Heart left ventricle (tissue), 16 donors: ENCODE data around the gene ARRDC2. TPM values are rescaled to one million over a fixed set of nuclear protein-coding genes. Genes with fewer than 3 reads are reported as not detected.

Source experiments
- ATAC-seq, 4 donors: fragments of 200-7000 bp; cut with Tn5 transposase; one replicate each; pipeline ENCODE4 v1.9.1; 2020 to 2022; ENCODE audit warnings: moderate library complexity in 4 of 4, mild to moderate bottlenecking in 3 of 4, moderate number of reproducible peaks in 1 of 4
- DNase-seq, 5 donors: peaks; one replicate each; pipeline ENCODE4 v3.0.0-alpha.2; 2020
- H3K27ac ChIP-seq, 12 donors: fragments of 200-600 bp; sonication (generic) in 4 of 12; one replicate each; pipeline versions ENCODE4 v1.5.0 to v1.8.0; 2016 to 2022; ENCODE audit warnings: mild to moderate bottlenecking in 2 of 12
- H3K27me3 ChIP-seq, 9 donors: fragments of 200-600 bp; sonication (generic) in 2 of 9; one replicate each; pipeline versions ENCODE4 v1.5.1 to v1.8.0; 2016 to 2022; ENCODE audit warnings: mild to moderate bottlenecking in 3 of 9
- H3K36me3 ChIP-seq, 9 donors: fragments of 200-600 bp; sonication (generic) in 2 of 9; one replicate each; pipeline versions ENCODE4 v1.5.0 to v1.8.0; 2018 to 2022; ENCODE audit warnings: mild to moderate bottlenecking in 2 of 9
- H3K4me1 ChIP-seq, 12 donors: fragments of 200-600 bp; sonication (generic) in 4 of 12; one replicate each; pipeline versions ENCODE4 v1.5.0 to v1.8.0; 2016 to 2022; ENCODE audit warnings: mild to moderate bottlenecking in 3 of 12
- H3K4me3 ChIP-seq, 12 donors: fragments of 200-600 bp; sonication (generic) in 4 of 12; one replicate each; pipeline versions ENCODE4 v1.5.0 to v1.8.0; 2017 to 2022; ENCODE audit warnings: mild to moderate bottlenecking in 9 of 12, moderate library complexity in 4 of 12
- H3K9me3 ChIP-seq, 12 donors: fragments of 200-600 bp; sonication (generic) in 4 of 12; one replicate each; pipeline versions ENCODE4 v1.5.0 to v1.8.0; 2016 to 2022; ENCODE audit warnings: mild to moderate bottlenecking in 1 of 12
- CTCF ChIP-seq, 12 donors: fragments of 200-600 bp; sonication (generic) in 4 of 12; IDR thresholded peaks; one replicate each; pipeline versions ENCODE4 v1.5.0 to v1.8.0; 2018 to 2022; ENCODE audit warnings: antibody characterized with exemption in 12 of 12, mild to moderate bottlenecking in 5 of 12
- POLR2A ChIP-seq, 2 donors: fragments of 450-650 bp; IDR thresholded peaks; one replicate each; pipeline ENCODE4 v1.6.1; 2017; ENCODE audit warnings: antibody characterized with exemption in 2 of 2, mild to moderate bottlenecking in 2 of 2, moderate library complexity in 2 of 2
- WGBS, 4 donors: extraction: QIAGEN DNeasy Blood & Tissue Kit in 2 of 4; methylation state at CpG; one replicate each; pipeline versions ENCODE4 v1.1.5 to v1.1.7; 2013 to 2018; 5-methylcytosine and 5-hydroxymethylcytosine counted together
- intact Hi-C, 10 donors: fragments of 100-400 bp; cut with DNase I; formaldehyde crosslinking; loops; one replicate each; pipeline versions ENCODE4 v1.11.1 to v1.14.2; 2022
- polyA plus RNA-seq, 2 donors: library from polyadenylated mRNA; stranded (reverse); fragments of 200-250 nt; gene quantifications; one replicate each; pipeline ENCODE4 v1.2.3, GENCODE V29; 2013
- total RNA-seq, 9 donors: library from RNA; depleted of rRNA in 2 of 9; stranded (reverse); fragments of >200 nt in 2 of 9; fragmentation: NEBNext Ultra II Directional in 3 of 9; extraction: Animal tissue kit (Norgen Biotek cat#: 25700) in 3 of 9; gene quantifications; one replicate each; pipeline versions ENCODE4 v1.1.0 to v1.2.4, GENCODE V29; 2016 to 2023
- donor health status: ischemic (EF 13 %, LVEDD 7.1; RV severe dilation, severe dysfunction).
- donor health status: healthy with polysubstance abuse.
- donor health status: DM: no; HTN: yes; CAD: no.
- donor health status: DM: no; HTN: no; CAD: no.
- donor health status: ischemic (EF 25% LVEDD 6.9; RV normal size, moderate dysfunction).
- donor health status: ischemic (EF 25% LVEDD 5.7; RV mildly dilated, moderate dysfunction).
- donor health status: healthy.
- donor health status: DM: yes; HTN: yes; CAD: no.
- donor health status: ischemic (EF 35%, LVEDD 5.7; RV mildly dilated, moderate dysfunction).
- donor health status: nonischemic (EF 11% LVEDD 7.7; RV severe dilation, severe dysfunction).
- donor health status: DM: yes; HTN: yes; CAD: no.
- donor health status: PGD.
- donor health status: ischemic (EF 29% LVEDD 5.4; RV normal size, mild dysfunction).
- donor health status: nonischemic (EF 23%, LVEDD 6.1; RV moderate dilation, normal function).

Gene ARRDC2
- total and polyA plus RNA-seq, 11 donors: 5.8 to 35.5 (median 14.3) TPM

GRCh38 chr19:17997969-17998826 lies 9.8 kb upstream of the ARRDC2 start:
- H3K27me3 ChIP-seq: peaks cover 0 to 18% (median 0%) of the 10 kb centered on the region in 9 donors
- no peaks in the 10 kb centered on the region for H3K9me3 ChIP-seq
- peak in 7 of 12 donors; percentile 4 to 32 (median 25) for TF ChIP-seq CTCF (IDR thresholded peaks at IDR 0.05)
- TF ChIP-seq POLR2A (IDR thresholded peaks at IDR 0.05): no peak
- 46 to 61% (median 57%) methylated on average over 23 to 41 of the region's 41 CpGs for WGBS, 4 donors
- DNase-seq: no peak
- H3K36me3 ChIP-seq: no peaks in the 10 kb centered on the region
- intact Hi-C loops: loop anchor here (1.0 to 10.0 kb wide), 6 partner anchors 51 to 143 kb away; partner anchors contain the start of gene RPL18A (in 6 of the 10)
- peaks cover 0 to 27% (median 7%) of the 10 kb centered on the region in 12 donors for H3K4me1 ChIP-seq
- H3K27ac ChIP-seq: no peak overlapping the region
- ATAC-seq: no peak
- no peak overlapping the region for H3K4me3 ChIP-seq

GRCh38 chr19:17998827-17999150 lies 9.2 kb upstream of the ARRDC2 start:
- DNase-seq (no peak), ATAC-seq (no peak)
- H3K36me3 ChIP-seq: no peaks in the 10 kb centered on the region
- TF ChIP-seq CTCF (IDR thresholded peaks at IDR 0.05) (no peak), POLR2A (IDR thresholded peaks at IDR 0.05) (no peak)
- intact Hi-C loops: loop anchor here in 9 of 10 donors (5.0 to 10.0 kb wide), 3 partner anchors 136 to 144 kb away; partner anchors contain the start of gene RPL18A (in 6 of the 9)
- H3K27ac ChIP-seq: no peak overlapping the region
- peaks cover 0 to 29% (median 7%) of the 10 kb centered on the region in 12 donors for H3K4me1 ChIP-seq
- no peaks in the 10 kb centered on the region for H3K9me3 ChIP-seq
- WGBS, 4 donors: 83 to 94% (median 85%) methylated on average over 4 to 5 of the region's 5 CpGs
- peaks cover 0 to 15% (median 0%) of the 10 kb centered on the region in 9 donors for H3K27me3 ChIP-seq
- no peak overlapping the region for H3K4me3 ChIP-seq

DNA sequence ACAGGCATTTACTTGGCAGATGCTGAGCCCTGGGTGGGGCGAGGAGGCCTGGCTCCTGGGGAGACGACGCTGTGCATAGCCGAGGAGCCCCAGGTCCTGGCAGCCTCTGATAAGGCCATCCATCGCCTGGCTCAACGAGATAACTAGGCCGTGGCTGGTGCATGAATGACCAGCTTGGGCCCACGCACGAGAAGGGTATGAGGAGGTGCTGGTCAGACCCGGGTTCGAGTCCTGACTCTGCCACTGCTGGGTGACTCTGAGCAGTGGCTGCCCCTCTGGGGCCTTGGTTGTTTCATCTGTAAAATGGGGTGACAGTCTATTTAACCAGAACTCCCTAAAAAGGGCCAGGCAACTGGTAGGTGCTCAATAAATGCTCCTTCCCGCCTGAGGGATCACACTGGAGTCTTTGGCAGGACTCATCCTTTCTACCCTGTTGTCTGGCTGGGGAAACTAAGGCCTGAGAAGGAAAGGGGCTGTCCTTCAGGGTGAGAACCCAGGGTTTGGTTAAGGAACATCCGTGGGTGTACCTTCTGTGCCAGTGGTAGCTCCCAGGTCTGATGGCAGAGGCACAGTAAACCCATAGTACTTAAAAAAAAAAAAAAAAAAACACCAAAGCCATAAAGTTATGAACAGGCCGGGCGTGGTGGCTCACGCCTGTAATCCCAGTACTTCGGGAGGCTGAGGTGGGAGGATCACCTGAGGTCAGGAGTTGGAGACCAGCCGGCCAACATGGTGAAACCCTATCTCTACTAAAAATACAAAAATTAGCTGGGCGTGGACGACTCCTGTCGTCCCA lies 8.1 kb upstream of the ARRDC2 start:
- Histone ChIP-seq H3K9me3 (no peaks in the 10 kb centered on the region), H3K27me3 (peaks cover 0 to 14% (median 0%) of the 10 kb centered on the region in 9 donors), H3K36me3 (peaks cover 0 to 2% (median 0%) of the 10 kb centered on the region in 9 donors), H3K4me3 (peak overlapping the region in 6 of 12 donors; percentile 69 to 88 (median 82)), H3K27ac (peak overlapping the region; percentile 77 to 94 (median 90)), H3K4me1 (peaks cover 0 to 29% (median 7%) of the 10 kb centered on the region in 12 donors)
- DNase-seq (no peak), ATAC-seq (no peak)
- intact Hi-C loops: loop anchor here in 9 of 10 donors (5.0 to 10.0 kb wide), 4 partner anchors 138 to 155 kb away; partner anchors contain the start of genes RPL18A (in 6 of the 9) and PIK3R2 (in 1 of the 9)
- 82 to 86% (median 83%) methylated on average over 11 to 21 of the region's 21 CpGs for WGBS, 4 donors
- no peak for TF ChIP-seq CTCF (IDR thresholded peaks at IDR 0.05)
- TF ChIP-seq POLR2A (IDR thresholded peaks at IDR 0.05): no peak
